H1 (cell line): ENCODE data around the gene CD300LF. TPM values are rescaled to one million over a fixed set of nuclear protein-coding genes. Genes with fewer than 3 reads are reported as not detected.

Source experiments
- polyA plus RNA-seq, 7 experiments: library from polyadenylated mRNA; depleted of rRNA in 3 of 7; stranded (reverse) in 5 of 7; unstranded in 2 of 7; fragments of >200 nt in 5 of 7; fragments of 200-250 nt in 2 of 7; gene quantifications; 1 replicate in 5 of 7; 2 replicates in 1 of 7; 4 replicates in 1 of 7; pipeline versions ENCODE4 v1.2.1 to v1.2.3, GENCODE V29; 2011 to 2013; ENCODE audit warnings: missing spikeins in 2 of 7, mixed read lengths in 2 of 7
- total RNA-seq: library from RNA; stranded (reverse); fragmentation: NEBNext Ultra II Directional; extraction: Animal tissue kit (Norgen Biotek cat#: 25700); gene quantifications from 2 replicates; pipeline ENCODE4 v1.2.1, GENCODE V29; 2021
- TF ChIP-seq, protein P1 (sequence below): IDR thresholded peaks from 2 replicates; pipeline ENCODE4 v1.6.1; 2011; ENCODE audit warnings: low read depth, mild to moderate bottlenecking, low read length; ENCODE audit not compliant: insufficient read depth

CD300LF gene
- total and polyA plus RNA-seq, 2 of the 8 experiments (the other 6 are each of a cell fraction or from before 2014, with no cell fraction given): not detected

DNA sequence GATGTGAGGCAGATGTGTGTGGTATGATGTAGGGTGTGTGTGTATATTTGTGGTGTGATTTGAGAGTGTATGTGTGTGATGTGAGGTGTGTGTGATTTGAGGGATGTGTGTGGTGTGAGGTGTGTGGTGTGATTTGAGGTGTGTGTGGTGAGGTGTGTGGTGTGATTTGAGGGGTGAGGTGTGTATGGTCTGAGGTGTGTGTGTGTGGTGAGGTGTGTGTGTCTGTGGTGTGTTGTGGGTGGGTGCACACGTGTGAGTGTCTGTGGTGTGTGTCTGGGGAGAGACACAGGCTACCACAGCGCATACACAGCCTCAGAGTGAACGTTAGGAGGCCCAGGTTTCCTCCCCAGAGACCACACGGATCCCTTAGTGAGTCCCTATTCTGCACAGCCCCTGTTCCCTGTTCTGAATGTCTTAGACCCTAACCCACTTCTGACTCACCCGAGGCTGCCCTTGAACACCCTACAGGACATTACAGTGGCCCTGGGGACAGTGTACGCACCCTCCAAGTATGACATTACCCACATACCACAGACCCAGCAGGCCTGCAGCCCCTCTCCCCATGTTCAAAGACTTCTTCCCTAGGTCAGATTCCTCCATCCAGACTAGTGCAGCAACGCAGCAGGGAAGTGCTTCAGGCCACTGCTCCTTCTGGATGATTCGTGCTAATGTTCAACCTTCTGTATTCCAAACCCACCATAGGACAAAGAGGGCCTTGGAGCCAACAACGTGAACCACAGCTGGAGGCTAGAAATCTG lies 20.8 kb upstream of the CD300LF start (continued):
- TF ChIP-seq, protein P1, sequence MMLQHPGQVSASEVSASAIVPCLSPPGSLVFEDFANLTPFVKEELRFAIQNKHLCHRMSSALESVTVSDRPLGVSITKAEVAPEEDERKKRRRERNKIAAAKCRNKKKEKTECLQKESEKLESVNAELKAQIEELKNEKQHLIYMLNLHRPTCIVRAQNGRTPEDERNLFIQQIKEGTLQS: no peak
- TF ChIP-seq, all 59 proteins: peak for 0
